ENCODE measurements around the gene HNRNPUL1. TPM values are rescaled to one million over a fixed set of nuclear protein-coding genes. Genes with fewer than 3 reads are reported as not detected.

The HNRNPUL1 gene
- total and polyA plus RNA-seq, 2 of the 8 experiments (the other 6 are each of a cell fraction or from before 2014, with no cell fraction given): 99.5 to 264 TPM

GRCh38 chr19:41324231-41324702 lies 60.1 kb downstream of the HNRNPUL1 start (continued):
- TF ChIP-seq SAP30 (IDR thresholded peaks at IDR 0.05; ENCODE audit: insufficient read depth, insufficient replicate concordance, low read length): no peak
